Astrocyte of the spinal cord (primary cell): ENCODE data around the gene DMAC2L.

Experiments used
- DNase-seq: peaks from one replicate; pipeline ENCODE4 v3.0.0; 2011; ENCODE audit warnings: low read depth, low spot score
- H3K4me3 ChIP-seq: 2 replicates; pipeline ENCODE4 v1.5.1; 2011; ENCODE audit warnings: low read depth, mild to moderate bottlenecking, low read length, moderate library complexity
- CTCF ChIP-seq: IDR thresholded peaks from 2 replicates; pipeline ENCODE4 v1.5.1; 2012; ENCODE audit warnings: low read depth, mild to moderate bottlenecking, low read length, inconsistent platforms
- in situ Hi-C: cut with HindIII; loops from 2 replicates; pipeline ENCODE4 v1.10.0; 2017; ENCODE audit warnings: low sequenced_read_pairs

Gene DMAC2L

GRCh38 chr14:50375760-50376159, 63.6 kb downstream of the DMAC2L start:
- in situ Hi-C loops, result no loop called here
- no peak for DNase-seq
- TF ChIP-seq CTCF, result no peak
- H3K4me3 ChIP-seq, result no peak overlapping the region
